ENCODE data around the gene CSNK1G2.
A peak's percentile ranks its signal among the peaks of the same experiment; 100 is the strongest.

The CSNK1G2 gene

DNA sequence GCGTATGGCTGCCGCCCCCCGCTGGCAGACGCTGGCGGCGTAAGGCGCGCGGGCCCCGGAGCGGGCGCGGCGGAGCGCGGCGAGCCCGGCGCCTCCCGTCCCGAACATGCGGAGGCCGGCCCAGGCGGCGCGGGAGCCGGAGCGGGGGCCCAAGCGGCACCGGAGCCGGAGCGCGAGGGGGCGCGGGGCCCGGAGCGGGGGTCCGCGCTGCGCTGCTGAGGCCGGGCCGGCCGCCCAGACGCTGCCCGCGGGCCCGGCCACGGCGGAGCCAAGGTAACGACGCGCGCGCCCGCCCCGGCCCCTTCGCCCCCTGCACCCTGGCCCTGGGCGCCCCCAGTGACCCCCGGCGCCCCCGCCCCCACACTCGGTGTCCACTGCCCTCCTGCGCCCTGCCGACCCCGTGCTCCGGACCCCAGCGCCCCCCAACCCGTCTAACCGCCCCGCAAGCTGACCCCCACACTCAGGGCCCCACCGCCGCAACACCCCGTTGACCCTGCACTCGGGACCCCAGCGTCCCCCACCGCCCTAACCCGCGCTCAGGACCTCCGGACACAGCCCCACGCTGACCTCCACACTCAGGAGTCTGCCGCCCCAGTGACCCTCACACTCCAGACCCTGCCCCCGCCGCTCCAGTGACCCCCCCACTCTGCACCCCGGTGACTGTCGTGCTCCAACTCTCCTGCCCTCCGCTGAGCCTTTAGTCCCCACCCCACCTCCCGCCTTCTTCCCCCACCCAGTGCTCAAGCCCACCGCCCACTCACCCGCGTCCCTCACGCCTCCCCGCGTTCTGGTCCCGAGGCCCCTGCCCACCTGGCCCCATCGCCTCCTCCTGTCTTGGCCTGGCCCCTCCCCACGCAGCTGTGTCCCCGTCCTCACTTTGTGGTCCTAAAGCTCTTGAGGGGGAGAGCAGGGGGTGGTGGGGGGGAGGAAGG, at the start of gene CSNK1G2:
Gene CSNK1G2 (plus strand): TSS at position 27 of the 932 bp plus-strand sequence. CDS start 28,601 bp downstream, outside the sequence.
- peak; percentile 41 to 48 for DNase-seq

GRCh38 chr19:1893791-1894190, 47.2 kb upstream of the CSNK1G2 start:
- DNase-seq, result no peak

DNA sequence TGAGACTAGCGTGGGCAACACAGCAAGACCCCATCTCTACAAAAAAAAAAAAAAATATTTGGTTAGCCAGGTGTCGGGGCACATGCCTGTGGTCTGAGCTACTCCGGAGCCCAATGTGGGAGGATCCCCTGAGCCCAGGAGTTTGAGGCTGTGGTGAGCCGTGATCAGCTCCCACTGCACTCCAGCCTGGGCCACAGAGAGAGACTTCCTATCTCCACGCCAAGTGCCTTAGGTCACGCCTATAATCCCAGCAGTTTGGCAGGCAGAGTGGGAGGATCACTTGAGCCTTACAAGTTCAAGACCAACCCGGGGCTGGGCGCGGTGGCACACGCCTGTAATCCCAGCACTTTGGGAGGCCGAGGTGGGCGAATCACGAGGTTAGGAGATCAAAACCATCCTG, 44.5 kb upstream of the CSNK1G2 start:
- no peak for DNase-seq

DNA sequence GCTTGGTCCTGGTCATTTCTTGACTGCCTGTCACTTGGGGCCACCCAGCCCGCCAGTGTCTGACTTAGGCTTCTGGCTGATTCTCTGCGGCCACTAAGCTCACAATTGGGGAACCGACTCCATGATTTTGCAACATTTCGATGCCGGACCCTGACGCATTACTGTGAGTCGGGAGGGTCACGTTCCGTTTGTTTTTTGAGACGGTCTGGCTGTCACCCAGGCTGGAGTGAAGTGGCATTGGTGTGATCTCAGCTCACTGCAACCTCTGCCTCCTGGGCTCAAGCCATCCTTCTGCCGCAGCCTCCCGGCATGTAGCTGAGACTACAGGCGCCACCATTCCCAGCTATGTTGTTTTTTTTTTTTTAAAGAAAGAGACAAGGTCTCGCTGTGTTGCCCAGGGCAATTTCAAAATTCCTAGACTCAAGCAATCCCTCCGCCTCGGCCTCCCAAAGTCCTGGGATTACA, 39.0 kb upstream of the CSNK1G2 start:
- DNase-seq, result no peak

DNA sequence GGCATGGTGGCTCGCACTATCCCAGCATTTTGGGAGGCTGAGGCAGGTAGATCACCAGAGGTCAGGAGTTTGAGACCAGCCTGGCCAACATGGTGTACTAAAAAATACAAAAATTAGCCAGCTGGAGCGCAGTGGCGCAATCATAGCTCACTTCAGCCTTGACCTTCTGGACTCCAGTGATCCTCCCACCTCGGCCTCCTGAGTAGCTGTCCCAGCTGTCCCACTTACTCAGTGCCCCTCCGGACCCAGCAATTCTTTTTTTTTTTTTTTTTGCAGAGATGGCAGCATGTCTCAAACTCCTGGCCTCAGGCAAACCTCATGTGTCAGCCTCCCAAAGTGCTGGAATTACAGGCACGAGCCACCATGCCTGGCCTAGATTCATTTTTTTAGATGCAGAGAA, 38.0 kb upstream of the CSNK1G2 start:
- no peak for DNase-seq

GRCh38 chr19:1904860-1905109, 36.2 kb upstream of the CSNK1G2 start:
- DNase-seq, result no peak

DNA sequence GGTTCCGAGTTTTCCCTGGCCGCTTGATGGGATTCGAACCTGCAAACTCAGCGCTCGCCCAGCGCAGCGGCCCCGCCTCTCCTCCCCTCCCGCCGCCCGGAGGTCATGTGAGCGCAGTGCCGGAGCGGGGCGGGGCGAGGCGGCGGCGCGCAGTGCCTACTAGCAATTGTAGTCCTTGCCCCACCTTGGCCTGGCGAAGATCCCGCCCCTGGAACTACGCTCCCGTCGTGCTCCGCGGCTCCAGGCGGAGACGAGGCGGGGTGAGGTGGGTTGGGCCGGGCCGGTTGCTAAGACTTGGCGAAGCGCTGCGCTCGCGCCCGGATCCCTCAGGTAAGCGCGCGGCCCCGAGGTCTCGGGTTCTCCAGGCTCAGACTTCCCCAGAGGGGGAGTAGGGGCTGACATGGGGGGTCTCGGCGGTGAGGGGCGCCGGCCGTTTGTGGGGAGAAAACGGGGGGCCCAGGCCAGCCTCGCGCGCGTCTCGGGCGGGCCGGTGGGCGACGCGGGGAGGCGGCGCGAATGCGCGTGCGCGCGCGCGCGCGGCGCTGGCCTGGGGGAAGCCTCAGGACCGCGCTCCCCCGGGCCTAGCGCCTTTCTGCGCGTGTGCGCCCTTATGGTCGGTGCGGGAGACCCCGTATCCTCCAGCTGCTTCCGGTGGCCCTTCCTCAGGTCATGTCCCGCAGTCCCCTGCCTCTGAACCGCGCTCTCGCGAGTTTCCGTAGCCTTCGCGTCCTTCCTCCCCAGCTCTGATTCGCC, 35.7 kb upstream of the CSNK1G2 start, which contains the start of the genes ADAT3 and SCAMP4:
Gene ADAT3 (plus strand): TSS at position 290 of the 753 bp plus-strand sequence. CDS start 6,649 bp downstream, outside the sequence.
Gene SCAMP4 (plus strand): TSS at position 290 of the 753 bp plus-strand sequence. CDS start 9,621 bp downstream, outside the sequence.
- peak; percentile 97 to 98 for DNase-seq

DNA sequence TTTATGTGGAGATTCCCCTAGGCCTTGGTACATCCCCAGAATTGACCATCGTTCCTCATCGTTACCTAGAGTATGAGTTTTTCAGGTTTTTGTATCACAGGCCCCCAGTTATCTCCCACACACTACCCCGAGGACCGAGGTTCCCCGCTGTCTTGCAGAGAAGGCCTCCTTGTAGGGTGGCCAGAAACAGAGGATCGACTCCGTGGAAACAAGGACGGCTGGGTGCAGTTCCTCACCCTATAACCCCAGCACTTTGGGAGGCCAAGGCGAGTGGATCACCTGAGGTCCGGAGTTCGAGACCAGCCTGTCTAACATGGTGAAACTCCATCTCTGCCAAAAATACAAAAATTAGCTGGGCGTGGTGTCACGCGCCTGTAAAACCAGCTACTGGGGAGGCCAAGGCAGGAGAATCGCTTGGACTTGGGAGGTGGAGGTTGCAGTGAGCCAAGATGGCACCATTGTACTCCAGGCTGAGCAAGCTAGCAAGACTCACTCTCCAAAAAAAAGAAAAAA, 35.1 kb upstream of the CSNK1G2 start:
- no peak for DNase-seq

GRCh38 chr19:1906985-1907562, 33.9 kb upstream of the CSNK1G2 start:
- no peak for DNase-seq

- DNase-seq, result no peak
These were observed 33.2 kb upstream of the CSNK1G2 start for GRCh38 chr19:1907563-1908363.

- DNase-seq, result no peak
These were observed 32.7 kb upstream of the CSNK1G2 start for GRCh38 chr19:1908364-1908678.

- DNase-seq, result no peak
These were observed 31.3 kb upstream of the CSNK1G2 start for GRCh38 chr19:1909761-1910080.

- no peak for DNase-seq
These were observed 30.8 kb upstream of the CSNK1G2 start for GRCh38 chr19:1910177-1910576.

DNA sequence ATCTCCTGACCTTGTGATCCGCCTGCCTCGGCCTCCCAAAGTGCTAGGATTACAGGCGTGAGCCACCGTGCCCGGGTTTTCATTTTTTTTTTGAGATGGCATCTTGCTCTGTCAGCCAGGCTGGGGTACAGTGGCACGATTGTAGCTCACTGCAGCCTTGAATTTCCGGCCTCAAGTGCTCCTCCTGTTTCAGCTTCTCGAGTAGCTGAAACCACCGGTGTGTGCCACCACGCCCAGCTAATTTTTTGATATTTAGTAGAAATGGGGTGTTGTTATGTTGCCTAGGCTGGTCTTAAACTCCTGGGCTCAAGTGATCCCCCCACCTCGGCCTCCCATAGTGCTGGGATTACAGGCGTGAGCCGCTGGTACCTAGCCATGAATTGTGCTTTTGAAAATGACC, 29.9 kb upstream of the CSNK1G2 start:
- DNase-seq, result peak in 1 of 2 donors; percentile 41

DNA sequence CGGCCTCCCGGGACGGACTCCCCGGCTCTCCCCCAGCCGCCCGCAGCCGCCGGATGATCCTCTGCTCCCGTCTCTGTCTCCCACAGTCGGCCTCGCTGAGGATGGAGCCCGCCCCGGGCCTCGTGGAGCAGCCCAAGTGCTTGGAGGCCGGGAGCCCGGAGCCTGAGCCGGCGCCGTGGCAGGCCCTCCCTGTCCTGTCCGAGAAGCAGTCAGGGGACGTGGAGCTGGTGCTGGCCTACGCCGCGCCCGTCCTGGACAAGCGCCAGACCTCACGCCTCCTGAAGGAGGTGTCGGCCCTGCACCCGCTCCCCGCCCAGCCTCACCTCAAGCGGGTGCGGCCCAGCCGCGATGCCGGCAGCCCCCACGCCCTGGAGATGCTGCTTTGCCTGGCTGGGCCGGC, 29.0 kb upstream of the CSNK1G2 start:
- DNase-seq, result no peak

DNA sequence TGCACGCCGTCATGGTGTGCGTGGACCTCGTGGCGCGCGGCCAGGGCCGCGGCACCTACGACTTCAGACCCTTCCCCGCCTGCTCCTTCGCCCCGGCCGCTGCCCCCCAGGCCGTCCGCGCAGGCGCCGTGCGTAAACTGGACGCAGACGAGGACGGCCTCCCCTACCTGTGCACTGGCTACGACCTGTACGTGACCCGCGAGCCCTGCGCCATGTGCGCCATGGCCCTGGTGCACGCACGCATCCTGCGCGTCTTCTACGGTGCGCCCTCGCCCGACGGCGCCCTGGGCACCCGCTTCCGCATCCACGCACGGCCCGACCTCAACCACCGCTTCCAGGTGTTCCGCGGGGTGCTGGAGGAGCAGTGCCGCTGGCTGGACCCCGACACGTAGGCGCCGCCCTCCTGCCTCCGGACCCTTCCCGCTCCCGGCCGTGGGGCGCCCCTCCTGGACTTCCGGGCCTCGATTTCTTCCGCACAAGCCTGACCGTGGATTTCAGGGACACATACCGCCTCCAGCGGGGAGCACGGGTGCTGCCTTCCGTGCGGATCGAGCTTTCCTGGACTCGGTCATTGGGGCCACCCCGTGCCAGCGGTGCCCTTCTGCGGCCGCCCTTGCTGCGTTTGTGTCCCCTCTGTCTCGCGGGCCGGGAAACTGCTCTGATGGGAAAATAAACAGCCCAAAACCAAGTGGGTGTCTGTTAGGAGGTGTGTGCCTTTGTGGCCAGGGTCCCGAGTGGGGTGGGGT, 28.0 kb upstream of the CSNK1G2 start:
- DNase-seq, result no peak

DNA sequence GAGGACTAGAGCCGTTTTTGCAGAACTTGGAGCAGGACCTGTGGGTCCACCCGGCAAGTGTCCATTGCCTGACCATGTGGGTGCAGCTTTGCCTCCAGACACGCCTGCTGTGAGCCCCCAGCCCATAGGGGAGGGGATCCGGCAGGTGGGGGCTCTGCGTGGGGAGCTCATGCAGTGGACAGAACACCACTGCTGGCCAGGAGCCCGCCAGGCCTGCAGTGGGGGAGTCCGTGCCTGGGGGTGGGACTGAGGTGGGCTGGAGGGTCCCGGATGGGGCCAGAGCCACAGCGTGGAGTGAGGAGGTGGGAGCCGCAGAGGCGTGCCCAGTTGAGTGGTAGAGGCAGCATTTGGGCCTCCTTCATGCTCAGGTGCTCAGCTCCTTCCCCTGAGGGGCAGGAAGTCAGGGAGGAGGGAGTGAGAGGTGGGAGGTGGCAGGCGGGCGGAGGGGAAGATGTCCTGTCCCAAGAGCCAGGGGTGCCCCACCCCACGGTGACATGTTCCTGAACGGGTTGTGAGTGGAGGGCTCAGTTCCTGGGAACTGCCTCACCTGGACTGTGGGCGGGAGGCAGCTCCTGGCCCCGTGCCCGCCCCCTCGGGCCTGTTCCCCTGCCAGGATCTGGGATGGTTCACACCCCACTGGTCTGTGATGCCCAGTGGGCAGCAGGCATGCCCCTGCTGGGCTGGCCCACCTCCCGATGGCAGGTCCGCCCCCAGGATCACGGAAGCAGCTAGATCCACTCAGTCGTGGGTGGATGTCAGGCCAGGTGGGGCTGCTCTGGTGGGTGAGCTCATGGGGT, 27.0 kb upstream of the CSNK1G2 start:
- no peak for DNase-seq

DNA sequence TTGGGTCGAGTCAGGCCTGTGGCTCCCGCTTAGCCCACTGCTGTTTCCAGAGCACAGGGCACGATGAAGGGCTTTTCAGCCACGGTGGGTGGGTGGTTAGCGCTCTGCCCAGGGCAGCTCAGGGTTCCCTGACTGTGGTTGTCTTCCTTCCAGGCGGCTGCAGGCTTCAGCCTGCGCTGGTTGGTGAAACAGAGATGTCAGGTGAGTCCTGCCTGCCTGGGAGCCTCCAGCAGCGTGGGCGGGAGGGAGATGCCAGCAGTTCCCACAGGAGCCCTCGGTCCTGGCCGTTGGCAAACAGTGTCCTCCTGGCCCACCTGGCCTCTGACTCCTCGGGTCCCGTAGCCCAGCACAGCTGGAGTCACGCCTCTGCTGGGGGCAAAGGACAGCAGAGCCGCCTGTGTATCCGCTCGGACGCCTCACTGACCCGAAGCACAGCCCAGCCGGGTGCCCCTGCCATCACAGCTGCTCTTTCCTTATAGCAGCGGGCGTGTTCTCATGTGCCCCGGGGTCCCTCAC, 26.1 kb upstream of the CSNK1G2 start:
- DNase-seq, result no peak

- no peak for DNase-seq
These were observed 23.8 kb upstream of the CSNK1G2 start for GRCh38 chr19:1917146-1917545.

DNA sequence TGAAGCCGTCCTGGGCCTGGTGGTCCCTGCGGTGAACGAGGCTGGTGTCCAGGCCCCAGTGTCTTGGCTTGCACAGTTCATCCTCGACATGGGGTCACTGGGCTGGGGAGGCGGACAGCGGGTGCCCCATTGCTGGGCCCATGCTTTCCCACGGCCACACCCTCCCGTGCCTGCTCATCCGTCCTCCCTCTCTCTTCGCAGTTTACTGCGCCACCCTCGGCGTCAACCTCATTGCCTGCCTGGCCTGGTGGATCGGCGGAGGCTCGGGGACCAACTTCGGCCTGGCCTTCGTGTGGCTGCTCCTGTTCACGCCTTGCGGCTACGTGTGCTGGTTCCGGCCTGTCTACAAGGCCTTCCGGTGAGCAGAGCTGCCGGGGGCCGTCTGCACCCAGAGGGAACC, 23.0 kb upstream of the CSNK1G2 start:
- DNase-seq, result no peak

DNA sequence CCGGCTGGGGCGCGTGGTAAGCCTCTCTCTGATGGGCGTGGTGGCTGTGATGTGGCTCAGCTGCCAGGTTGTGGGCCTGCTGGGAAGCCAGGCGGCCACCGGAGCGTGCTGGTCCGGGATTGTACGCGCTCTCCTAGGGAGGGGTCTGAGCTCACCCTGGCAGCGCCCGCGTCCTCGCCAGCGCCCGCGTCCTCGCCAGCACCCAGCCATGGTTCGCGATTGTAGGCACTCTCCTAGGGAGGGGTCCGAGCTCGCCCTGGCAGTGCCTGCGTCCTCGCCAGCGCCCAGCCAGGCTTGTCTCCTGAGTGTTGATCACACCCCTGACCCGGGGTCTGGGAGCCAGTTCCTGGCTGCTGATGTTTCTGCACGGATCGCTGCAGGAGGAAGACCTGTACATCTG, 22.0 kb upstream of the CSNK1G2 start:
- DNase-seq, result no peak

Data from activated CD4-positive, alpha-beta T cell treated with anti-CD3 and anti-CD28 coated beads for 4 hours (primary cell).